ENCODE data around the gene WDR77.

DNA sequence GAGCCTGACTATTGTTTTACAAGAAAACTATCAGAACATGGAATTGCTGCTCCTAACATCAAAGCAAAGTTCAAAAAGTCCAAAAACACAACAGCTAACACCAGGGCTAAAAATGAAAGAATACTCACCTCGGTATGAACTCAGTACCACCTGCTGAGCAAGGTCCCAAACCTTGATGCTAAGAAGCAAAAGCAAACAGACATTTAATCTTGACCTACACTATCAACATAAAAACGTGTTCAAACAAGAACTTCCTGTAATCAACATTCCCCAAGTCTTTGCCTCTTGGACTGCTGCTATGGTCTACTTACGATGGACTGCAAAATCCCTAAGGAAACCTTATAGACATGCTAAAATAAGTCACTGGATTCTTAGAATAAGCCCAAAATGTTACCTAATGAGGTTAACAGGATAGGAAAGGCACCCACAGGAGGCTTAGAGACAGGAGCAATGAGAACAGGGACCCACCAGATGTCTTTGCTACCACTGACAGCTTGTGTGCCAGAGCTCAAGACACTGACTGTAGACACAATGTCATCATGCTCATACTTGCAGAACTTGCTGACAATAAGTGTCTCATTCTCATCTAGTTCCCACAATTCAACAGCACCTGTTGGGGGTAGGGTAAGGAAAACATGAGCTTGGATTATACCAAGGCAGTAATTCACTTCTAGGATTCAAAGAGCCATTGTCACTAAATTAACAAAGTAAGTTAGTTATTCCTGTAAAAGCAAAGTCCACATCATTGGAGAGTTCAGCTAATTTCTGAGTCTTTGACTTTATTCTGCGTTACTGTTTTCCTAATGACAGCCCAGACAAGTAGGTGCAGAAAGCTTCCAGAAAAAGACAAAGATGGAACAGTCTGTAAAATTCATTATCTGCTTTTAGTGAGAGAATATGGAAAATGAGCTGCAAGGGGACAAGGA, 1.8 kb downstream of the WDR77 start:
- no peak for TF ChIP-seq POLR2AphosphoS5 (IDR thresholded peaks at IDR 0.05; ENCODE audit: low read depth, low read length)
- TF ChIP-seq POLR2A (IDR thresholded peaks at IDR 0.05; ENCODE audit: low read depth, low read length), result no peak
- no peak for TF ChIP-seq TAF1 (IDR thresholded peaks at IDR 0.05; ENCODE audit: borderline replicate concordance, low read depth, low read length)
